Transverse colon (tissue), 4 donors: ENCODE measurements around the gene PGP.

Experiments used
- EP300 ChIP-seq: sonication (generic); formaldehyde crosslinking; IDR thresholded peaks from one replicate; pipeline ENCODE4 v1.6.1; 2017; ENCODE audit warnings: antibody characterized with exemption, low read depth
- POLR2A ChIP-seq: fragments of 450-650 bp; IDR thresholded peaks from one replicate; pipeline ENCODE4 v1.6.1; 2016; ENCODE audit warnings: antibody characterized with exemption, mild to moderate bottlenecking, moderate library complexity
- POLR2AphosphoS5 ChIP-seq, 3 donors: sonication (generic); formaldehyde crosslinking; IDR thresholded peaks; one replicate each; pipeline ENCODE4 v1.6.1; 2016; ENCODE audit warnings: antibody characterized with exemption in 3 of 3
- TF ChIP-seq, protein P1 (sequence below), 5 experiments: fragments of 200-600 bp in 3 of 5; fragments of 450-650 bp in 2 of 5; sonication (generic) in 3 of 5; IDR thresholded peaks; 1 replicate in 2 of 5; 2 replicates in 3 of 5; pipeline ENCODE4 v1.5.1; 2016 to 2017; ENCODE audit warnings: antibody characterized with exemption in 5 of 5, inconsistent platforms in 3 of 5, mild to moderate bottlenecking in 2 of 5, moderate library complexity in 1 of 5

DNA sequence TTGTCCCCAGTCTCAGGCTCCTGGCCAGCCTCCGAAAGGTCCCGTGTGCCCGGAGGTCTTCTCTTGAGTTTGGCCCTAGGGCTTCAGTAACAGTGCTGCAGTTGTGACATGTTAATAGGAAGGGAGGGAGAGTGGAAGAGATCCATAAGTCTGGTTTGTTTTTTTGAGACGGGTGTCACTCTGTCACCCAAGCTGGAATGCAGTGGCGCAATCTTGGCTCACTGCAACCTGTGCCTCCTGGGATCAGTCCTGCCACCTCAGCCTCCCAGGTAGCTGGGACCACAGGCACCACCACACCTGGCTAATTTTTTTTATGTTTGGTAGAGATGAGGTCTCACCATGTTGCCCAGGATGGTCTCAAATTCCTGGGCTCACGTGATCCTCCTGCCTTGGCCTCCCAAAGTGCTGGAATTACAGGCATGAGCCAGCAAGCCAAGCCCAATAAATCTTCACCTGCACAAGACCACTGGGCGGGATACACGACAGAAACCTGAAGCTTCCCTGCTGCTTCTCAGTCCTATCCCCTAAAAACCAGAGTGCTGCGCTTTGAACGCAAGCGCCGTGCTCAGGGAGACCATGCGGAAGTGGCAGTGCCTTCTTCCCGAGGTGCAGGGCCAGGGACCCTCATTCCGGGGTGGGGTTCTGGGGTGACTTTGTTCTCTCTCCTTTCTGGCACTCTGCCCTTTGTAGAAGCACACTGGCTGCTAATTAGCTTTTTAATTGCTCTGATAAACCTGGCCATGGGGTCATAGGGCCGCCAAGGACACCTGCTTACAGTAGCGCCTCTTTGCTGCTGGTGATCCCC, 48.2 kb downstream of the PGP start:
- TF ChIP-seq POLR2A (no peak), EP300 (no peak), POLR2AphosphoS5 (IDR thresholded peaks at IDR 0.05) (no peak)
- TF ChIP-seq, protein P1, sequence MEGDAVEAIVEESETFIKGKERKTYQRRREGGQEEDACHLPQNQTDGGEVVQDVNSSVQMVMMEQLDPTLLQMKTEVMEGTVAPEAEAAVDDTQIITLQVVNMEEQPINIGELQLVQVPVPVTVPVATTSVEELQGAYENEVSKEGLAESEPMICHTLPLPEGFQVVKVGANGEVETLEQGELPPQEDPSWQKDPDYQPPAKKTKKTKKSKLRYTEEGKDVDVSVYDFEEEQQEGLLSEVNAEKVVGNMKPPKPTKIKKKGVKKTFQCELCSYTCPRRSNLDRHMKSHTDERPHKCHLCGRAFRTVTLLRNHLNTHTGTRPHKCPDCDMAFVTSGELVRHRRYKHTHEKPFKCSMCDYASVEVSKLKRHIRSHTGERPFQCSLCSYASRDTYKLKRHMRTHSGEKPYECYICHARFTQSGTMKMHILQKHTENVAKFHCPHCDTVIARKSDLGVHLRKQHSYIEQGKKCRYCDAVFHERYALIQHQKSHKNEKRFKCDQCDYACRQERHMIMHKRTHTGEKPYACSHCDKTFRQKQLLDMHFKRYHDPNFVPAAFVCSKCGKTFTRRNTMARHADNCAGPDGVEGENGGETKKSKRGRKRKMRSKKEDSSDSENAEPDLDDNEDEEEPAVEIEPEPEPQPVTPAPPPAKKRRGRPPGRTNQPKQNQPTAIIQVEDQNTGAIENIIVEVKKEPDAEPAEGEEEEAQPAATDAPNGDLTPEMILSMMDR (IDR thresholded peaks at IDR 0.05), result no peak
